HepG2 (cell line): ENCODE data around the gene NPPA. TPM values are rescaled to one million over a fixed set of nuclear protein-coding genes. Genes with fewer than 3 reads are reported as not detected.

Experiments used
- AGO2 ChIP-seq: fragments of 200-400 bp; formaldehyde crosslinking; optimal IDR thresholded peaks from 2 replicates; pipeline ENCODE3; 2017; ENCODE audit warnings: mild to moderate bottlenecking, low read depth, low read length, moderate library complexity
- CHD2 ChIP-seq: IDR thresholded peaks from 2 replicates; pipeline ENCODE4 v1.6.1; 2011; ENCODE audit warnings: low read depth, low read length, improper control_type of control experiment
- DNMT3B ChIP-seq: conservative IDR thresholded peaks from 2 replicates; pipeline ENCODE4 v1.6.1; 2016; ENCODE audit warnings: missing biosample characterization, control low read depth
- HOXD1 ChIP-seq: sonication (generic); formaldehyde crosslinking; IDR thresholded peaks from 2 replicates; pipeline ENCODE4 v1.5.0; 2020; ENCODE audit warnings: missing genetic modification reagents
- MEIS1 ChIP-seq: sonication (generic); formaldehyde crosslinking; IDR thresholded peaks from 2 replicates; pipeline ENCODE4 v1.9.0; 2021; ENCODE audit warnings: mild to moderate bottlenecking, missing genetic modification reagents, moderate library complexity, borderline replicate concordance
- NFKBIZ ChIP-seq: IDR thresholded peaks from 2 replicates; pipeline ENCODE4 v1.6.1; 2018; ENCODE audit warnings: missing genetic modification reagents, missing compliant biosample characterization
- POLR2G ChIP-seq: fragments of 200-400 bp; formaldehyde crosslinking; IDR thresholded peaks from 2 replicates; pipeline ENCODE4 v1.6.1; 2018; ENCODE audit warnings: mild to moderate bottlenecking, low read depth, low read length, moderate library complexity
- REPIN1 ChIP-seq: sonication (generic); formaldehyde crosslinking; IDR thresholded peaks from 2 replicates; pipeline ENCODE4 v1.8.0; 2022; ENCODE audit warnings: missing genetic modification reagents, low read depth, mild to moderate bottlenecking, borderline replicate concordance
- SMYD3 ChIP-seq: sonication (generic); formaldehyde crosslinking; IDR thresholded peaks from 2 replicates; pipeline ENCODE4 v1.8.1; 2023; ENCODE audit warnings: mild to moderate bottlenecking, missing genetic modification reagents
- SOX13 ChIP-seq, 3 experiments: fragments of 450-650 bp in 1 of 3; sonication (generic) in 1 of 3; formaldehyde crosslinking in 1 of 3; IDR thresholded peaks in 2 of 3; conservative IDR thresholded peaks in 1 of 3; 2 replicates each; pipeline versions ENCODE4 v1.5.0 to v1.6.1; 2016 to 2020; ENCODE audit warnings: antibody characterized with exemption in 1 of 3, mild to moderate bottlenecking in 1 of 3, missing compliant biosample characterization in 1 of 3, missing genetic modification reagents in 1 of 3, moderate library complexity in 1 of 3
- TOE1 ChIP-seq: sonication (generic); formaldehyde crosslinking; IDR thresholded peaks from 2 replicates; pipeline ENCODE4 v1.4.0; 2020; ENCODE audit warnings: mild to moderate bottlenecking, missing genetic modification reagents
- YEATS4 ChIP-seq: sonication (generic); formaldehyde crosslinking; IDR thresholded peaks from 2 replicates; pipeline ENCODE4 v1.4.0; 2020; ENCODE audit warnings: missing genetic modification reagents, borderline replicate concordance
- ZNF878 ChIP-seq: sonication (generic); formaldehyde crosslinking; IDR thresholded peaks from 2 replicates; pipeline ENCODE4 v1.8.1; 2023; ENCODE audit warnings: mild to moderate bottlenecking, missing genetic modification reagents, moderate library complexity
- polyA plus RNA-seq, 8 experiments: library from polyadenylated mRNA; depleted of rRNA in 3 of 8; stranded (reverse) in 7 of 8; unstranded in 1 of 8; fragments of >200 nt; fragmentation: Illumina TruSeq in 4 of 8; extraction: Trizol in 4 of 8; gene quantifications; 2 replicates each; pipeline versions ENCODE4 v1.2.1 to v1.2.3, GENCODE V29; 2011 to 2016; ENCODE audit warnings: low read depth in 4 of 8, missing spikeins in 1 of 8, mixed read lengths in 1 of 8; ENCODE audit not compliant: insufficient read depth in 1 of 8
- total RNA-seq, 5 experiments: library from RNA; depleted of rRNA; stranded (reverse); fragments of >200 nt; fragmentation: Illumina TruSeq; extraction: Trizol; gene quantifications; 2 replicates each; pipeline ENCODE4 v1.2.3, GENCODE V29; 2016; ENCODE audit warnings: low read depth in 1 of 5
- TF ChIP-seq, protein P1 (sequence below): sonication (generic); formaldehyde crosslinking; IDR thresholded peaks from one replicate; pipeline ENCODE4 v1.5.1; 2020; ENCODE audit warnings: mild to moderate bottlenecking, missing genetic modification reagents; ENCODE audit errors: not compliant biosample characterization
- TF ChIP-seq, protein P2 (sequence below): sonication (generic); formaldehyde crosslinking; IDR thresholded peaks from 2 replicates; pipeline ENCODE4 v1.4.0; 2020; ENCODE audit warnings: missing genetic modification reagents, borderline replicate concordance

Gene NPPA
- total and polyA plus RNA-seq, 2 of the 13 experiments (the other 11 are each of a cell fraction or from before 2014, with no cell fraction given) = not detected

GRCh38 chr1:11805422-11806306 lies 41.9 kb downstream of the NPPA start, which contains the start of the genes CLCN6 and MTHFR (continued):
- TF ChIP-seq, protein P1, sequence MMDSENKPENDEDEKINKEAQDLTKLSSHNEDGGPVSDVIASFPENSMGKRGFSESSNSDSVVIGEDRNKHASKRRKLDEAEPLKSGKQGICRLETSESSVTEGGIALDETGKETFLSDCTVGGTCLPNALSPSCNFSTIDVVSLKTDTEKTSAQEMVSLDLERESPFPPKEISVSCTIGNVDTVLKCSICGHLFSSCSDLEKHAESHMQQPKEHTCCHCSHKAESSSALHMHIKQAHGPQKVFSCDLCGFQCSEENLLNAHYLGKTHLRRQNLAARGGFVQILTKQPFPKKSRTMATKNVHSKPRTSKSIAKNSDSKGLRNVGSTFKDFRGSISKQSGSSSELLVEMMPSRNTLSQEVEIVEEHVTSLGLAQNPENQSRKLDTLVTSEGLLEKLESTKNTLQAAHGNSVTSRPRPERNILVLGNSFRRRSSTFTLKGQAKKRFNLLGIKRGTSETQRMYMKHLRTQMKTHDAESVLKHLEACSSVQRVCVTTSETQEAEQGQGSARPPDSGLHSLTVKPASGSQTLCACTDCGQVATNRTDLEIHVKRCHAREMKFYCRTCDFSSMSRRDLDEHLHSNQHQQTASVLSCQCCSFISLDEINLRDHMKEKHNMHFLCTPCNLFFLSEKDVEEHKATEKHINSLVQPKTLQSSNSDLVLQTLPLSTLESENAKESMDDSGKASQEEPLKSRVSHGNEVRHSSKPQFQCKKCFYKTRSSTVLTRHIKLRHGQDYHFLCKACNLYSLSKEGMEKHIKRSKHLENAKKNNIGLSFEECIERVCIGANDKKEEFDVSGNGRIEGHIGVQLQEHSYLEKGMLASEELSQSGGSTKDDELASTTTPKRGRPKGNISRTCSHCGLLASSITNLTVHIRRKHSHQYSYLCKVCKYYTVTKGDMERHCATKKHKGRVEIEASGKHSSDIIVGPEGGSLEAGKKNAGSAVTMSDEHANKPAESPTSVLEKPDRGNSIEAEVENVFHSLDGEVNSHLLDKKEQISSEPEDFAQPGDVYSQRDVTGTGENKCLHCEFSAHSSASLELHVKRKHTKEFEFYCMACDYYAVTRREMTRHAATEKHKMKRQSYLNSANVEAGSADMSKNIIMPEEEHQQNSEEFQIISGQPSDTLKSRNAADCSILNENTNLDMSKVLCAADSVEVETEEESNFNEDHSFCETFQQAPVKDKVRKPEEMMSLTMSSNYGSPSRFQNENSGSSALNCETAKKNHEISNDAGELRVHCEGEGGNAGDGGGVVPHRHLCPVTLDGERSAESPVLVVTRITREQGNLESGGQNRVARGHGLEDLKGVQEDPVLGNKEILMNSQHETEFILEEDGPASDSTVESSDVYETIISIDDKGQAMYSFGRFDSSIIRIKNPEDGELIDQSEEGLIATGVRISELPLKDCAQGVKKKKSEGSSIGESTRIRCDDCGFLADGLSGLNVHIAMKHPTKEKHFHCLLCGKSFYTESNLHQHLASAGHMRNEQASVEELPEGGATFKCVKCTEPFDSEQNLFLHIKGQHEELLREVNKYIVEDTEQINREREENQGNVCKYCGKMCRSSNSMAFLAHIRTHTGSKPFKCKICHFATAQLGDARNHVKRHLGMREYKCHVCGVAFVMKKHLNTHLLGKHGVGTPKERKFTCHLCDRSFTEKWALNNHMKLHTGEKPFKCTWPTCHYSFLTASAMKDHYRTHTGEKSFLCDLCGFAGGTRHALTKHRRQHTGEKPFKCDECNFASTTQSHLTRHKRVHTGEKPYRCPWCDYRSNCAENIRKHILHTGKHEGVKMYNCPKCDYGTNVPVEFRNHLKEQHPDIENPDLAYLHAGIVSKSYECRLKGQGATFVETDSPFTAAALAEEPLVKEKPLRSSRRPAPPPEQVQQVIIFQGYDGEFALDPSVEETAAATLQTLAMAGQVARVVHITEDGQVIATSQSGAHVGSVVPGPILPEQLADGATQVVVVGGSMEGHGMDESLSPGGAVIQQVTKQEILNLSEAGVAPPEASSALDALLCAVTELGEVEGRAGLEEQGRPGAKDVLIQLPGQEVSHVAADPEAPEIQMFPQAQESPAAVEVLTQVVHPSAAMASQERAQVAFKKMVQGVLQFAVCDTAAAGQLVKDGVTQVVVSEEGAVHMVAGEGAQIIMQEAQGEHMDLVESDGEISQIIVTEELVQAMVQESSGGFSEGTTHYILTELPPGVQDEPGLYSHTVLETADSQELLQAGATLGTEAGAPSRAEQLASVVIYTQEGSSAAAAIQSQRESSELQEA = no peak
- TF ChIP-seq REPIN1 (peak; percentile 67; the same call in 1 of the 2 replicates), MEIS1 (CRISPR knock-in tag) (peak; percentile 68; the same call in 1 of the 2 replicates), POLR2G (peak; percentile 88), SMYD3 (no peak), CHD2 (no peak), HOXD1 (CRISPR knock-in tag) (no peak; the same call in 1 of the 2 replicates), YEATS4 (CRISPR knock-in tag) (peak; percentile 83), NFKBIZ (peak; percentile 50; the same call in 1 of the 2 replicates), SOX13 (IDR thresholded peaks at IDR 0.05) (no peak), SOX13 (CRISPR knock-in tag; conservative IDR thresholded peaks at IDR 0.05 in 1 of 2, IDR thresholded peaks at IDR 0.05 in 1 of 2) (peak in 1 of 2 experiments; percentile 16; a peak in 1 of 4 replicates), DNMT3B (CRISPR knock-in tag) (no peak), TOE1 (CRISPR knock-in tag) (0 out of 2 replicates have a peak, but pooled peaks have one; percentile 50), ZNF878 (CRISPR knock-in tag) (peak; percentile 85), AGO2 (peak; percentile 71)
- TF ChIP-seq, protein P2, sequence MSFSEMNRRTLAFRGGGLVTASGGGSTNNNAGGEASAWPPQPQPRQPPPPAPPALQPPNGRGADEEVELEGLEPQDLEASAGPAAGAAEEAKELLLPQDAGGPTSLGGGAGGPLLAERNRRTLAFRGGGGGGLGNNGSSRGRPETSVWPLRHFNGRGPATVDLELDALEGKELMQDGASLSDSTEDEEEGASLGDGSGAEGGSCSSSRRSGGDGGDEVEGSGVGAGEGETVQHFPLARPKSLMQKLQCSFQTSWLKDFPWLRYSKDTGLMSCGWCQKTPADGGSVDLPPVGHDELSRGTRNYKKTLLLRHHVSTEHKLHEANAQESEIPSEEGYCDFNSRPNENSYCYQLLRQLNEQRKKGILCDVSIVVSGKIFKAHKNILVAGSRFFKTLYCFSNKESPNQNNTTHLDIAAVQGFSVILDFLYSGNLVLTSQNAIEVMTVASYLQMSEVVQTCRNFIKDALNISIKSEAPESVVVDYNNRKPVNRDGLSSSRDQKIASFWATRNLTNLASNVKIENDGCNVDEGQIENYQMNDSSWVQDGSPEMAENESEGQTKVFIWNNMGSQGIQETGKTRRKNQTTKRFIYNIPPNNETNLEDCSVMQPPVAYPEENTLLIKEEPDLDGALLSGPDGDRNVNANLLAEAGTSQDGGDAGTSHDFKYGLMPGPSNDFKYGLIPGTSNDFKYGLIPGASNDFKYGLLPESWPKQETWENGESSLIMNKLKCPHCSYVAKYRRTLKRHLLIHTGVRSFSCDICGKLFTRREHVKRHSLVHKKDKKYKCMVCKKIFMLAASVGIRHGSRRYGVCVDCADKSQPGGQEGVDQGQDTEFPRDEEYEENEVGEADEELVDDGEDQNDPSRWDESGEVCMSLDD = peak; percentile 19; the same call in 1 of the 2 replicates
